Activated CD4-positive, alpha-beta T cell treated with anti-CD3 and anti-CD28 coated beads for 4 hours (primary cell): Measurements from ENCODE around the gene MAGED1.

Experiments used
- DNase-seq, 2 donors: peaks; one replicate each; pipeline ENCODE4 v3.0.0-alpha.2; 2020

The MAGED1 gene, protein sequence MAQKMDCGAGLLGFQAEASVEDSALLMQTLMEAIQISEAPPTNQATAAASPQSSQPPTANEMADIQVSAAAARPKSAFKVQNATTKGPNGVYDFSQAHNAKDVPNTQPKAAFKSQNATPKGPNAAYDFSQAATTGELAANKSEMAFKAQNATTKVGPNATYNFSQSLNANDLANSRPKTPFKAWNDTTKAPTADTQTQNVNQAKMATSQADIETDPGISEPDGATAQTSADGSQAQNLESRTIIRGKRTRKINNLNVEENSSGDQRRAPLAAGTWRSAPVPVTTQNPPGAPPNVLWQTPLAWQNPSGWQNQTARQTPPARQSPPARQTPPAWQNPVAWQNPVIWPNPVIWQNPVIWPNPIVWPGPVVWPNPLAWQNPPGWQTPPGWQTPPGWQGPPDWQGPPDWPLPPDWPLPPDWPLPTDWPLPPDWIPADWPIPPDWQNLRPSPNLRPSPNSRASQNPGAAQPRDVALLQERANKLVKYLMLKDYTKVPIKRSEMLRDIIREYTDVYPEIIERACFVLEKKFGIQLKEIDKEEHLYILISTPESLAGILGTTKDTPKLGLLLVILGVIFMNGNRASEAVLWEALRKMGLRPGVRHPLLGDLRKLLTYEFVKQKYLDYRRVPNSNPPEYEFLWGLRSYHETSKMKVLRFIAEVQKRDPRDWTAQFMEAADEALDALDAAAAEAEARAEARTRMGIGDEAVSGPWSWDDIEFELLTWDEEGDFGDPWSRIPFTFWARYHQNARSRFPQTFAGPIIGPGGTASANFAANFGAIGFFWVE

DNA sequence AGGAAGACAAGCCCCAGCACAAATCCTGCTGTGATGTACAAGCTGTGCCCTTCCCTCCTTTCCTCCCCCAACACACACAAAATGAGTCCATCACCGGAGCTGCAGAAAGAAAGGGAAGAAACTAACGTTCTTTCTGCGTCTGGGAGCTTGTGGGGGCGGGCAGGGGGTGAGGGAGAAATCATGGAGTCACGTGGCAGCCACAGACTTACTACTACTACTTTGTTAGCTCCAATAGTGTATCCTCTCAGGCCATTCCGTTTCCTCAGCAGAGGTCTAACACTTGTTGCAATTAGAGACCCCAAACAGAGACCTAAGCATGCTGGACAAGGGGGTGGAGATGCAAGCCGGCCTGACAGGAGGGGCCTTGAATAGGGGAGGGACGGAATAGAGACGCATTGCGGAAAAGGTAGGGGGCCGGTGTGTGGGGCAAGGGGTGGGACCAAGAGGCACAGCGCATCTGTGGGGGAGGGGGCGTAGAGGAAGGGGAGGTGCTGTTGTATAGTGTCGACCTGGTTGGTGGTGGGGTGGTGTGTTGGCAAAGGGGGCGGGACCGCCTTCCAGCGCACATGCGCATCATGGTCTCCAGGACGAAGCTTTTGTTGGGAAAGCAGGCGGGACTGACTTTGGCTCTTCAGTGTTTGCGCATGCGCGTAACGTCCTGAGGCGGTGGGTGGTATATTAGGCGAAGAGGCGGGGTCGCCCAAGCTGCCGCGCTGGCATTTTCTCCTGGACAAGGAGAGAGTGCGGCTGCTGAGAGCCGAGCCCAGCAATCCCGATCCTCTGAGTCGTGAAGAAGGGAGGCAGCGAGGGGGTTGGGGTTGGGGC is at the start of gene MAGED1:
Gene MAGED1 (plus strand): TSS at position 703 of the 825 bp plus-strand sequence. CDS start 682 bp downstream, outside the sequence.
- peak; percentile 73 to 79 for DNase-seq

DNA sequence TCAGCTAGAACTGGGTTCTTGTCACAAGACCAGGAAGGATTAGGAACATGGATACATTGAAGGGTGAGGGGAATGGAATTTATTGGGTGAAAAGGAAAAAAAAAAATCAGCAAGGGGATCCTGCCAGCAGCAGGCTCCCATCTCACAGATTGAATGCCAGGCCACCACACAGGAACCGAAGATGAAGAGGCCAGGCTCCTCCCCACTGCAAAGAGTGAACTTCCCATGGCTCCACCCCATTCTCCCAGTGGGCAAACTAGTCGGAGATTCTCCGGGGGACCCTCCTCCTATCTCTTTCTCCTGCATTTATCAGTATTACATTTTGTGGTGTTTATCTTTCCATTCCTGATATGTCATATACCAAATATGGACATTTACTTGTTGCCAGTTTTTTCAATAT is 46.0 kb upstream of the MAGED1 start:
- DNase-seq, result no peak

DNA sequence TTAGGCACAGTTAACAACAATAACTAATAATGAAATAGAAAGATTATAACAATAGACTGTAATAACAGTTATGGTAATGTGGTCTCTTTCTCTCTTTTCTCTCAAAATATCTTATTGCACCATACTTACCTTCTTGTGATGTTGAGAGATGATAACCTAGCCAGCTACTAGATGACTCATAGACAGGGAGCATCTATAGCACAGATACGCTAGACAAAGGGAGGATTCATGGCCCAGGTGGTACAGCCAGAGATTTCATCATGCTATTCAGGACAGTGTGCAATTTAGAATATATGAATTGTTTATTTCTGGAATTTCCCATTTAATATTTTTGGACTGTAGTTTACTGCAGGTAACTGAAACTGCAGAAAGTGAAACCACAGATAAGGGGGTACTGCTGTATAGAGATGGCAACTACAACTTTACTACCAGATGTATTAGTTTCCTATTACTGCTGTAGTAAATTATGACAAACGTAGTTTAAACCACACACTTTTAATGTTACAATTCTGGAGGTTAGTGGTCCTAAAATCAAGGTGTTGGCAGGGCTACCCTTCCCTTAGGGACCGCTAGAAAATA is 41.8 kb upstream of the MAGED1 start:
- no peak for DNase-seq

DNA sequence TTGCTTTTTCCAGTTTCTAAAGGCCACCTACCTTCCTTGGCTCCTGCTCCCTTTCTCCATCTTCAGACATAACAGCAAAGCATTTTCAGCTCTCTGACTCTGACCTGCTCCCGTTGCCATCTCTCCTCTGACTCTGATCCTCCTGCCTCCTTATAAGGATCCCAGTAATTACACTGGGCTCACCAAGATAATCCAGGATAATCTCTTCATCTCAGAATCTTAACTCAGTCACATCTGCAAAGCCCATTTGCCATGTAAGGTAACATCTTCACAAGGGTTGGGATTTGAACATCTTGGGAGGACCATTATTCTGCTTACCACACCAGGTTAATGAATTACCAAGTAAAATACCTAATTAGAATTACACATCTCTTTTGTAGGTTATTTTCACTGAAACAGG is 41.3 kb upstream of the MAGED1 start:
- DNase-seq, result no peak

DNA sequence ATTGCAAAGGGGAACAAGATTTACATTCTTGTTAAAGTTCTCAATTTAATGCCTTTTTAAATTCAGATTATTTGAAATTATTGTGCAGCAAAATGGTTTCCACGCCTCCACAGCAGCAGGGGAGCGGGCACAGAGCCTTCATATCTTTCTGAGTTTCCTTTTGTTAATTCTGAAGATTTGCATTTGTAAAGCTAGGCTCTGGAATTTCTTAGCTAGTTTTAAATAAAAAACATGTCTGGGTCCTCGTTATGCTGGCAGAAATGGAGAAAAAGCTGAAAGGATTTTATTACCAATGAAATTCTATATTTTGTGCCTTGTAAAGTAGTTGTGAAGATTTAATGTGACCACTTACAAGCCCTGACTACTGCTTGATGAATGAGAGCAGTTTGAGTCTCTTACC is 40.8 kb upstream of the MAGED1 start:
- DNase-seq, result no peak

DNA sequence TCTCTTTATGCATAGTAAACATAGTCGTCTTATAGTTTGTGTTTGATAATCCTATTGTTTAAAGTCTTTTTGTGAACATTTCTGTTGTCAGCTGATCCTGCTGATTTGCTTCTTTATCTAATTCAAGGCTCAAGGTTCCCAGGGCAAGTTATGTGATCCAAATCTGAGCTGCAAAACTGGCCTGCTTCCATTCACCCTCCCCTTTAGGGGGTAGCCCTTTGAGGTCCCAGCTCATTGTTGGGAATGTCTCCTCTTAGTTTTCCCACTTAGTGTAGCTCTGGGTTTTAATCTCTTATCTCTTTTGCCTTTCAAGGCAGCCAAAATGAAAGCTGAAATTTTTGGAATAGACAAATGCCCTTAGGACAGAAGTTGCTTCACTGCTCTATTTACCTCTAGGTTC is 40.2 kb upstream of the MAGED1 start:
- DNase-seq, result no peak

DNA sequence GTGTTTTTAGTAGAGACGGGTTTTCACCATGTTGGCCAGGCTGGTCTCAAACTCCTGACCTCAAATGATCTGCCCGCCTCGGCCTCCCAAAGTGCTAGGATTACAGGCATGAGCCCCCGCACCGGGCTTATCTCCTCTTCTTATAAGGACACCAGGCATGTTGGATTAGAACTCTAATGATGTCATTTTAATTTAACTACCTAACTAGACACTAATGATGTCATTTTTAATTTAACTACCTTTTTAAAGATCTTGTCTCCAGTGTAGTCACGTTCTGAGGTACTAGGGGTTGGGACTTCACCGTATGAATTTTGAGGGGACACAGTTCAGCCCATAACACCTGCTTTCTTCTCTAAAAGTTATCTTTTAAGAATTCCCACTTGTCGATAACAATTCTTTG is 37.7 kb upstream of the MAGED1 start:
- DNase-seq, result no peak

DNA sequence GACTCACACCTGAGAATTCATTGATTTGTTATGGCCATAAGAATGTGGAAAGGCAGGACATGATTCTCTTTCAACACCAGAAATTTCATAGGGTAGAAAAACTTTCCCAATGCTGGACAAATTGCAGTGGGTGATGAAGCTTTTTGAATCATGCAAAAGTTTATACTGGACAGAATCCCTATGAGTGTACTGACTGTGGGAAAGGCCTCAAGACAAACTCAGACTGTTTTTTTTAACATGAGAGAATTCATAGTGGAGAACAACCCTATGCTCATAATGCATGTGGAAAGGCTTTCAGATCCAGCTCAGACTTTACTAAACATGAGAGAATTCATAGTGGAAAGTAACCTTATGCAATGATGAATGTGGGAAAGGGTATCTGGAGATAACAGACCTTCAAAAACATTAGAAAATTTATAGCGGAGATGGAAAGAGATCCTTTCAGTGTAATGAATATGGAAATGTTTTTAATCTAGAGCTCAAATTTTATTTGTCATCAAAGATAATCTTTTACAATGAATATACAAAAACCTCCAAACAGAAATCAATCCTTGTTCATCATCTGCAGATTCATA is 36.2 kb upstream of the MAGED1 start:
- no peak for DNase-seq

DNA sequence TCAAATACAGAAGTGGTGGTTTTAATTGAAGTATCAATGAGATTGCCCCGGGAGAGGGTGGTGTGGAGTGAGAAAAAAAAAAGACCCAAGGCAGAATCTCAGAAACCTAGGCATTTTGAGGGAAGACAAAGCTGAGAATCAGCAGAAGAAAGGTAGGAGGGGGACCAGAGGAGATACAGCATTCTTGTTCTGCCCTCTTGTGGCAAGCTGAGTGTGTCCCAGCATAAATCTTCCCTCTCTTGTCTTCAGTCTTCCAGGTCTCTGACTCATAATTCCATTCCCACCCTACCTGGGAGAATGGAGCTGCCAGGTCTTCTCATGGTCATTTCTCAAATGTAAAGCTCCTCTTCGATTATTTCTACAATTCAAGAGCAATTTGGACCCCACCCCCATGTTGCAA is 32.7 kb upstream of the MAGED1 start:
- no peak for DNase-seq

DNA sequence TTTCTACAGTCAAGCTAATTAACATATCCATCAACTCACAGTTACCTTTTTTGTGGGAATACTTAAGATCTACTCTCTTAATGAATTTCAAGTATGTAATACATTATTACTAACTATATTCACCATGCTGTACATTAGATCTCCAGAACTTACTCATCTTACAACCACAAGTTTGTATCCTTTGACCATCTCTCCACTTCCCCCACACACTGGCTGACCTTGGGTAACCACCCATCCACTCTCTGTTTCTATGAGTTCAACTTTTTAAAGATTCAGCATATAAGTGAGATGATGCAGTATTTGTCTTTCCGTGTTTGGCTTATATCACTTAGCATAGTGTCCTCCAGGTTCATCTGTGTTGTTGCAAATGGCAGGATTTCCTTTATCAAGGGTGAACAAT is 30.5 kb upstream of the MAGED1 start:
- no peak for DNase-seq

DNA sequence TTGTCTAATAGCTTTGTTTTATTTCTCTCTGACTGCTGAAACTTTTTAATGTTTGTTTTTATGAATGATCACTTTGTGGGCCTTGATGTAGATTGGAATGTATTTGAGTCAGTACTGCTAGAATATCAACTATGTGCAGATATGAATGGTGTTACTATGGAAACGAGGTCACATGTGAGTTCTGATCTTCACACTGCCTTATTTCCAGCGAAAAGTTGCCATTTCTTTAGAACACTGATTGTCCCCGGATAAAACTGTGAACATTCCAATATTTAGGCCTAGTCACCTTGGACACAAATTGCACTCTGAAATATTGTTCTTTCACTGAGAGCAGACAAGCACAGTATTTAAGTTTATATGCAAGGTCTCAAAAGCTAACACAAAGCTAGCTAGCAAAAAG is 27.2 kb upstream of the MAGED1 start:
- DNase-seq, result no peak

DNA sequence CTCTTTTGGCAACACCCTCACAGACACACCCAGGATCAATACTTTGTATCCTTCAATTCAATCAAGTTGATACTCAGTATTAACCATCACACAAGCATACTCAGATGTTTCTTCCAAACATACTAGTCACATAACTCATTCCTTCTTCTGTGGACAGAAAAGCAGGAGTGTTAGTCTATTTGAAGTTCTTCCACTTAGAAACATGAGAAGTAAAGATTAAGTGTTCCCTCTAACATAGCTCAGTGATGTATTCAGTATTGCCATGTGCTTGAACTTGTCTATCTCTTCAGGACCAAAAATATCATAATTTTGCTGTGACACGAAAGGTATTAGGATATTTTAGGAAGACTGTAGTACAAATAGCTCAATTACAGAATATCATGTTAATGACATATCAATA is 25.8 kb upstream of the MAGED1 start:
- no peak for DNase-seq

DNA sequence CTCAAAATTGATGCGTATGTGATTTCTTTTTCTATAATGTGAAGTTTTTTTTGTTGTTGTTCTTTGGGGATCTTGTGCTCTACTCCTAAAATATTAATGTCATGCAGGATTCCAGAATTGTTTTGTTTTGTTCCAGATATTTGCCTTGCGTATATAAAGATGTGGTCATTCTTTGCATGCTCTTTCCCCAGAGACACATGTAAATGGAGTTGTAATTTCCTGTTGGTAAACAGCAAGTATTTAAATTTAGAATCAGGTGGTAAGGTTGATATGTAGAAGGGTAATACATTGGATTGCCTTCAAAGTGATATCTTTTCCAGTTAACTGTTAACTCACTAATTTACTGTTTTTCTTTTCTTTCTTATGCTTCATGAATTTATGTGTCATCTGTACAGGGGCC is 23.1 kb upstream of the MAGED1 start:
- no peak for DNase-seq

DNA sequence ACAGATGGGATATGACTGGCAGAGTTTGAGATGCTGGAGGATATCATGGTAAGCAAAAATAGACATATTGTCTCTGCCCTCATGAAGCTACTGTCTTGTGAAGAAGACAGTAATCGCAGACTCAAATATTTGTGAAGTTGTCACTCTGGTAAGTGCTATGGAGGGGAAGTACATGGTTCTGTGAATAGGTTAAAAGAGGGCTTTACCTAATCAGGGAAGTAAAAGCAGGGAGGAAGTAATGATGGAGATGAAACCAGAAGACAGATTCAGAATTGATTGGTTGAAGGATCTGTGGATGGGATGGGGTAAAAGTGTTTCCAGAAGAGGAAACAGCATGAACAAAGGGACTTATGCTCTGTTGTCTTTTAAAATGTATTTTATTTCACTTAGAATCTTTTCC is 19.3 kb upstream of the MAGED1 start:
- no peak for DNase-seq

DNA sequence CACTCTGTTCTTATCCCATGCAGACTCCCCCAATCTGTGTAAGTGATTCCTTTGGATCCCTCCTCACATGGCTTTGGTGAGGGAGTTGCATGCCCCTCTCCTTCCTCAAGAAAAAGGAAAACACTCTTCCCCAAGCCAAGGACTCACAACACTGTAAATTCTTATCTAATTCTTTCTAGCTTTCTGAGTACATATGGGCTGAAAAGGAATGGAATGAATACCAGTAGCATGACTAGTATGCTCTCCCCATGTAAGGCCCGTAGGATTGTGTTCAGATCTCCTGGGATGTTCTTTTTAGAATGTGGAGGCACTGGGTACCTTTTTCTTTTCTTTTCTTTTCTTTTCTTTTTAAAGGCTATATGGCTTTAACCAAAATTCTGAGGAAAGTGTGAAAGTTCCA is 17.0 kb upstream of the MAGED1 start:
- DNase-seq, result no peak

DNA sequence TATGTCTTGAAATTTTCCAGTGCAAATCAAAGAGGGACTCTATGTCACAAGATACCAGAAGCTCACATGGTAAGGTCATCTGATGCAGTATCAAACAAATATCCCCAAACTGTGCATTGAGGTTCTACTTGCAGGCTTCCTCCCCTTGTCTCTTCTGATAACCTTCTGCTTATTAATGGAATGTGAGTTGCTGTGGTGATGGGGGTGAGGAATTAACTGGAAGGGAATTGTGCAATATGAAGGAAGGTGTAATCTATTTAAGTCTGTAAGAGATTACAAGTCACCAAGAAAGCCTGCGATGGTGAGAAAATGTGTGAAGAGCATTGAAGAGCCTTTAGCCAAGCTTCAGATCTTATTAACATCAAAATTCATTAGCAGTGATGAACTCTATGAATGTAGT is 15.4 kb upstream of the MAGED1 start:
- DNase-seq, result no peak

DNA sequence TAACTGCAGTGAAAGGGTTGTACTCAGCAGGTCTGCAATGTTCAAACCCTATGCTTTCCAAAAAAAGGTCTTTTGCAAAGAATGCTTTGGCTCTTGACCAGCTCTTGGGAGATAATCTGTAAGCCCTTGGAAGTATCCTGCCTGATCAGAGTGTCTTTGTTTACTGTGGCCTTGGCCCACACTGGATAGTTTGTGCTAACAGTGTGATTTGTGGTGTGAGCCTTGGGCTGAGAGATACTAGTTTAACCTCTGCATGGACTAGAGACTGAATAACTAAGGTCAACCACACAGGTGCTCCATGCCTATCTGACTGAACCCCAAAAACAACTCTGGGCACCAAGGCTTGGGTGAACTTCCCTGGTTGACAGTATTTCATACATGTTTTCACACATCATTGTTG is 3.6 kb upstream of the MAGED1 start:
- DNase-seq, result no peak

DNA sequence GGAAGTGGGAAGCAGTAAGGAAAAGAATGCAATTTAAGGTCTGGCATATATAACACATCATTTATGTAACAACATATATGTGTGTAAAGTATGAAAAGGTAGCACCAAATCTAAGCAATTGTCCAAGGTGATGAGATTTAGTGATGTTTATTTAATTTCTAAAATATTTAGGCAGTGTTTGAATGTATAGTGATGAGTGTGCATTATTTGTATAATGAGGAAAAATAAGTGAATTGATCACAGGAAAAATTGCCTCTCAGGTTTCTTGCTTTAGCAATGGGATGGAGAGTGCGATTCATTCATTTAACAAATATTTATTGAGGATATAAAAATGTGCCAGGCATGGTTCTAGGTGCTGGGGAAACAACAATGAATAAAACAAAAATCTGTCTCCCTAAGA is 2.2 kb upstream of the MAGED1 start:
- no peak for DNase-seq

DNA sequence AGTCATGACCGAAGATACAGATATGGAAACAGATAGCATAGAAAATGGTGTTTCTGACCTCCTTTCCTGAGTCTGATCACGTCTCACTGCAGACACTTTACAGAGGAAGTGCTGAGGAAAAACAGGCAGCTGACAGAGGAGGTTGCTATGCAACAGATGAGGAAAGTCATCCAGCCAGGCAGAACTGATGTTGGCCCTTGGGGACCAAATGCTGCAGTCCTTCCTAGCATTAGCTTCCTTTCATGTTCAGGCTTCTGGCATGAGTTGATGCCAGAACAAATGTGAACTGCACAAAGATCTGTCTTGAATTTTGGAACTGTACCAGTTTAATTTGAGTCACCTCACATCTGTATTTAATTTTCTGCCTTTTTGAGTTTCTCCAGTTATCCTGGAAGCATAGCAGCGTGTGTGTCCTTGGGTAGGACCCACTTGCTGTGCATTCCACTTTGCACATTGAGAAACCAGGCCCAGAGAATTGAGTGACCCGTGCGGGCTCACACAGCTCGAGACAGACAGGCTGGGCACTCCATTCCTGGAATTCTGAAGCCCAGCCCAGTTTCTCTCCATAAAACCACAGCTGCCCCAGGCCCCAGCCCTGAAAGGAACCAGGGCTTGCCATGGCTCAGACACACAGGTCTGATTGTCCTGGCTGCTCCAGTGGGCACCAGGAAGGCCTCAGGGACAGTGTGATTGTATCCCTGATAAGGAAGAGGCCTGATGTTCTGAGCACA is 1.4 kb upstream of the MAGED1 start:
- DNase-seq, result no peak

DNA sequence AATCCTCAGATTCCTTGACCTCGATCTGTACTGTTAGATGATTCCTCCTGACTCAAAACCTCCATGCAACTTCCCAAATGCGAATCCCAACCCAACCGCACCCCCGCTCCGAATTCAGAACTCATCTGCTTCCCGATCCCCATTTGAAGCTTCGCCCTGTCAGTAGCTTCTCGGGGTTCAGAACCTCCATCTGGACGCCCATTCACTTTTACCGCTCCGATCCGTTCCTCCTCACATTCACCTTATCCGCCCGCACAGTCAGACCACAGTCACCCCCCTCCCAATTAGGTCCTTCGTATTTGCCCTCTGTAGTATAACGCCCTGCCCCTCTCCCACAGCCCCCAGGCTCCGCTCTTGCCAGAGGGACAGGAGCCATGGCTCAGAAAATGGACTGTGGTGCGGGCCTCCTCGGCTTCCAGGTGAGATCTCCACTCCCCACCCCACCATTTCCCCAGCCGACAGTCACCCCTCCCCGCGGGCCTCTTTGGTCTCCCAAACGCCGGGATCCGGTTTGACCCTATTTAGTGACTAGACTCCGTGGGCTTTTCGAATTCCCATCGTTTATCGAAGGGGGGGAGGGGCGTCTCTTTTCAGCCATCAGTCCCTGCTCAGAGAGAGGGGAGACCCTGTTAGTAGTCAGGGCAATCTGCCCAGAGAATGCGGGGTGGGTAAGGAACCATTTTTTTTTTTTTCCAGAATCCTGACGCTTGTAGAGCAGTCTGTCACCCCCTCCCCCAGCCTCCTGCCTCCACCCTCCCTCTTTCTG is 691 bp downstream of the MAGED1 start:
- DNase-seq, result peak in 1 of 2 donors; percentile 1

DNA sequence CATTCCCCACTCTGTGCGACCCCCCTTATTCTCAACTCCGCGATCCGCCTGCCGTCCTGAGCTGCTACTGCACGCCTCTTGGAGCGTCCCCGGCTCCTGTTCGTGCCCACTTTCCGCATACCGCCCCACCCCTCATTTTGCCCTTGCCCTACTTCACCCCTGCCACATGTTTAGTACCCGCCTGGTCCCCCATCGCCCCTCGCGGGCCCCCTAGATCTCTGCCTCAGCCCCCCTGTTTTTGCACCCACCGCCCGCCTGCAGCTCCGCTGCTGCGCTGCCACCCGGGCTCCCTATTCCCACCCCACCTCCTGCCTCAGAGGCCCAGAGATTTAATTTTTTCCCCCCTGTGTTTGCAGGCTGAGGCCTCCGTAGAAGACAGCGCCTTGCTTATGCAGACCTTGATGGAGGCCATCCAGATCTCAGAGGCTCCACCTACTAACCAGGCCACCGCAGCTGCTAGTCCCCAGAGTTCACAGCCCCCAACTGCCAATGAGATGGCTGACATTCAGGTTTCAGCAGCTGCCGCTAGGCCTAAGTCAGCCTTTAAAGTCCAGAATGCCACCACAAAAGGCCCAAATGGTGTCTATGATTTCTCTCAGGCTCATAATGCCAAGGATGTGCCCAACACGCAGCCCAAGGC is 1.4 kb downstream of the MAGED1 start:
- peak in 1 of 2 donors; percentile 3 for DNase-seq
